Endodermal cell (in vitro differentiated cells): ENCODE measurements around the gene CHCHD3. TPM values are rescaled to one million over a fixed set of nuclear protein-coding genes. Genes with fewer than 3 reads are reported as not detected.

ENCODE experiments used
- DNase-seq: peaks from one replicate; pipeline ENCODE4 v3.0.0-alpha.2; 2017
- H3K27ac ChIP-seq: 2 replicates; pipeline ENCODE4 v1.5.1; 2013; ENCODE audit warnings: mild to moderate bottlenecking, low read depth, low read length, moderate library complexity
- H3K27me3 ChIP-seq: 2 replicates; pipeline ENCODE4 v1.6.1; 2013; ENCODE audit warnings: mild to moderate bottlenecking, low read length, moderate library complexity; ENCODE audit not compliant: insufficient read depth, control insufficient read depth, poor library complexity, severe bottlenecking
- H3K36me3 ChIP-seq: 2 replicates; pipeline ENCODE4 v1.7.0; 2013; ENCODE audit warnings: mild to moderate bottlenecking, low read length, moderate library complexity; ENCODE audit not compliant: control insufficient read depth, insufficient read depth
- H3K4me1 ChIP-seq: one replicate; pipeline ENCODE4 v1.7.0; 2013; ENCODE audit warnings: low read length; ENCODE audit not compliant: control insufficient read depth, insufficient read depth
- H3K4me3 ChIP-seq: 2 replicates; pipeline ENCODE4 v1.5.1; 2013; ENCODE audit warnings: mild to moderate bottlenecking, low read length, moderate library complexity
- H3K9ac ChIP-seq: 2 replicates; pipeline ENCODE4 v1.6.1; 2013; ENCODE audit warnings: mild to moderate bottlenecking, low read length, moderate library complexity; ENCODE audit not compliant: poor library complexity, severe bottlenecking; ENCODE audit errors: extremely low read depth
- H3K9me3 ChIP-seq: 2 replicates; pipeline ENCODE4 v1.6.1; 2013; ENCODE audit warnings: mild to moderate bottlenecking, low read length, moderate library complexity; ENCODE audit not compliant: control insufficient read depth
- H3K27ac Mint-ChIP-seq: 2 replicates; pipeline ENCODE4 v1.8.0; 2020; ENCODE audit warnings: mixed read lengths
- H3K27me3 Mint-ChIP-seq: 2 replicates; pipeline ENCODE4 v1.8.0; 2021; ENCODE audit warnings: mild to moderate bottlenecking, mixed read lengths; ENCODE audit not compliant: insufficient read depth
- H3K36me3 Mint-ChIP-seq: 2 replicates; pipeline ENCODE4 v1.8.0; 2020; ENCODE audit warnings: low read depth, mixed read lengths
- H3K4me1 Mint-ChIP-seq: 2 replicates; pipeline ENCODE4 v1.8.0; 2020; ENCODE audit warnings: mixed read lengths
- H3K4me3 Mint-ChIP-seq: 2 replicates; pipeline ENCODE4 v1.8.0; 2020; ENCODE audit warnings: mild to moderate bottlenecking, moderate library complexity, mixed read lengths
- H3K9me3 Mint-ChIP-seq: 2 replicates; pipeline ENCODE4 v1.8.0; 2020; ENCODE audit warnings: mild to moderate bottlenecking, mixed read lengths
- CTCF ChIP-seq: fragments of 200-600 bp; sonication (generic); conservative IDR thresholded peaks from 2 replicates; pipeline ENCODE4 v1.5.0; 2021; ENCODE audit warnings: antibody characterized with exemption, mild to moderate bottlenecking
- WGBS, 2 experiments: methylation state at CpG; one replicate each; pipeline versions ENCODE4 v1.1.5 to v1.1.7; 2013; ENCODE audit warnings: missing lambda C conversion rate in 2 of 2, mixed read lengths in 1 of 2; ENCODE audit not compliant: insufficient coverage in 1 of 2, insufficient read length in 1 of 2; 5-methylcytosine and 5-hydroxymethylcytosine counted together
- total RNA-seq, 2 donors: library from RNA; stranded (reverse); fragmentation: NEBNext Ultra II Directional in 1 of 2; extraction: Animal tissue kit (Norgen Biotek cat#: 25700) in 1 of 2; gene quantifications; 2 replicates in 1 of 2; 3 replicates in 1 of 2; pipeline ENCODE4 v1.2.1, GENCODE V29; 2021

Gene CHCHD3
- total RNA-seq, 2 donors from 2014 or later = 70.4 to 75.2 TPM

- Histone ChIP-seq H3K4me1 (peaks cover 6% of the 10 kb centered on the region), H3K36me3 (no peaks in the 10 kb centered on the region), H3K27ac (no peak overlapping the region), H3K9ac (no peak overlapping the region), H3K9me3 (no peaks in the 10 kb centered on the region), H3K4me3 (no peak overlapping the region), H3K27me3 (peaks cover 2% of the 10 kb centered on the region)
- Mint-ChIP-seq H3K4me3 (no peak overlapping the region), H3K9me3 (no peaks in the 10 kb centered on the region), H3K36me3 (no peaks in the 10 kb centered on the region), H3K27me3 (no peaks in the 10 kb centered on the region), H3K27ac (no peak overlapping the region), H3K4me1 (peaks cover 33% of the 10 kb centered on the region)
- WGBS, 2 experiments = 96 to 100% methylated on average over 2 to 4 of the region's 4 CpGs
- DNase-seq = no peak
- no peak for TF ChIP-seq CTCF
Observed at GRCh38 chr7:133003052-133003910, 78.6 kb downstream of the CHCHD3 start.

GRCh38 chr7:133001727-133002126 is 80.2 kb downstream of the CHCHD3 start:
- H3K4me1 Mint-ChIP-seq = peaks cover 43% of the 10 kb centered on the region
- H3K27me3 Mint-ChIP-seq = no peaks in the 10 kb centered on the region
- H3K9me3 Mint-ChIP-seq = no peaks in the 10 kb centered on the region
- no peak overlapping the region for H3K27ac Mint-ChIP-seq
- DNase-seq = no peak
- H3K4me3 ChIP-seq = no peak overlapping the region
- no peaks in the 10 kb centered on the region for H3K36me3 Mint-ChIP-seq
- no peaks in the 10 kb centered on the region for H3K36me3 ChIP-seq
- H3K4me3 Mint-ChIP-seq = no peak overlapping the region
- peaks cover 17% of the 10 kb centered on the region for H3K27me3 ChIP-seq
- TF ChIP-seq CTCF = no peak
- H3K27ac ChIP-seq = no peak overlapping the region
- H3K4me1 ChIP-seq = peaks cover 10% of the 10 kb centered on the region
- H3K9me3 ChIP-seq = no peaks in the 10 kb centered on the region
- no peak overlapping the region for H3K9ac ChIP-seq
- WGBS, 2 experiments = 94 to 100% methylated on average over 5 of the region's 5 CpGs

GRCh38 chr7:132999845-133000244 is 82.0 kb downstream of the CHCHD3 start:
- no peak for DNase-seq
- Mint-ChIP-seq H3K27me3 (no peaks in the 10 kb centered on the region), H3K9me3 (no peaks in the 10 kb centered on the region), H3K4me1 (peaks cover 52% of the 10 kb centered on the region), H3K4me3 (no peak overlapping the region), H3K36me3 (no peaks in the 10 kb centered on the region), H3K27ac (no peak overlapping the region)
- Histone ChIP-seq H3K36me3 (no peaks in the 10 kb centered on the region), H3K27me3 (peaks cover 24% of the 10 kb centered on the region), H3K4me3 (no peak overlapping the region), H3K27ac (no peak overlapping the region), H3K9ac (no peak overlapping the region), H3K9me3 (no peaks in the 10 kb centered on the region), H3K4me1 (peaks cover 10% of the 10 kb centered on the region)
- TF ChIP-seq CTCF = no peak
- 97 to 100% methylated on average over 1 of the region's 1 CpG for WGBS, 2 experiments
